Gastroesophageal sphincter (tissue), 3 donors: ENCODE measurements around the gene PIF1.

ENCODE experiments used
- CTCF ChIP-seq, 4 experiments: fragments of 200-600 bp in 2 of 4; fragments of 450-650 bp in 2 of 4; sonication (generic) in 1 of 4; IDR thresholded peaks; one replicate each; pipeline ENCODE4 v1.5.1; 2017 to 2019; ENCODE audit warnings: antibody characterized with exemption in 4 of 4, mild to moderate bottlenecking in 2 of 4, moderate library complexity in 2 of 4
- EP300 ChIP-seq: sonication (generic); formaldehyde crosslinking; IDR thresholded peaks from one replicate; pipeline ENCODE4 v1.6.1; 2017; ENCODE audit warnings: antibody characterized with exemption, mild to moderate bottlenecking
- POLR2A ChIP-seq, 2 donors: fragments of 450-650 bp; IDR thresholded peaks; one replicate each; pipeline ENCODE4 v1.6.1; 2017; ENCODE audit warnings: antibody characterized with exemption in 2 of 2, mild to moderate bottlenecking in 2 of 2, moderate library complexity in 1 of 2

- TF ChIP-seq EP300 (no peak), CTCF (IDR thresholded peaks at IDR 0.05) (no peak), POLR2A (IDR thresholded peaks at IDR 0.05) (no peak)
Observed at GRCh38 chr15:64855205-64855975, 29.9 kb upstream of the PIF1 start.
